HG03460 (cell line): ENCODE measurements around the gene PXK.
"Not testable (repeated sequence)": the region's sequence is repeated elsewhere in the genome, so short reads cannot be mapped to it uniquely, and the experiment has no call there.

Experiments
- ATAC-seq: cut with Tn5 transposase; IDR thresholded peaks from one replicate; pipeline ENCODE4 v1.9.1; 2021; ENCODE audit not compliant: unreplicated experiment

Gene PXK

GRCh38 chr3:58416191-58416590 is 83.5 kb downstream of the PXK start:
- no peak for ATAC-seq

- no peak for ATAC-seq
These were observed 84.4 kb downstream of the PXK start for GRCh38 chr3:58417075-58417474.

GRCh38 chr3:58418227-58418626 is 85.5 kb downstream of the PXK start:
- no peak for ATAC-seq

DNA sequence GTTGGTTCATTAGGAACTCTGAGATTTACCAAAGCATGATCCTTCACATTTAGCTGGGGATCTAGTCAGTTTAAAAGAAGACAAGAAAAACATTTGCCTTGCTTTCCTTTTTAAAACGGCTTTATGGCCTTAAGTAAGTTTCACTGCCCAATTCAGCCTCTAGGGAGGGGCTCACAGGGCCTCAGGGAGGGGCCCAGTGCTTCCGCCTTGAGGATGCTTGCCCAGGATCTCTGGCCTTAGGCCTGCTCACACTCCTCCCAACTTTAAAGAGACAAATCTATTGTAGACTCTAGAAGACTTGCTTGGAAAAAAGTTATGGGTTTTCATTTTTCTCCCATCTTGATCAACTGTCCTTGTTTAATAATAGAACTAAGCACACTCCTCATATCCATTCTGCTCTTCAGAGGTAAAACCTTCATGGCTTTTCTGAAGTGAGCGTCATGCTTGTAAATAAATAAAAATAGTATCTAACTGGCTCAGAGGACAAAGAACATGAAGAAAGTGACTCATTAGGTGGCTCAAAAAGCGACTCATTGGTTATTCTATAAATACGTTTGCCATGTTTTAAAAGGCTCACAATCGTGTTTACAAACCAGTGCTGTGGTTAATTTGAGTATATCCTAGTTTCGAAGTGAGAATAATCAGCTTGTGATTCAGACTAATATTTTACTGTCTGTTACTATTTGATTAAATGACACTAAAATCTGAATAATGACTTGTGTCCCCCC is 87.3 kb downstream of the PXK start:
- no peak for ATAC-seq

DNA sequence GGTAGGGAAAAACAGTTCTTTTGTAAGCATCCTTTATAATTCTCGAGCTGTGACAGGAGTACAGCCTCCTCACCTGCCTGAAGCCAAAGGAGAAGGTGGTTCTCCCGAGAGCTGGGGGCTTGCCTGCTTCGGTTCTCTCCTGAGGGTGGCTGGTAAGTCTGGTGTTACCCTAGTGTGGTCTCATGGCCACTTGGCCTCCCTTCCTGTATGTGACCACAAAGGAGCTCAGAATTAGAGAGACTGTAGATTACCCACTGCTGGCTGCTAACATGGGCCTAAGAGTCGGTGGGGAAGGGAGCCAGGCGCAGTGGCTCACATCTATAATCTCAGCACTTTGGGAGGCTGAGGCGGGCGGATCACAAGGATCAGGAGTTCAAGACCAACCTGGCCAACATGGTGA is 88.3 kb downstream of the PXK start:
- no peak for ATAC-seq

GRCh38 chr3:58422756-58423325 is 90.1 kb downstream of the PXK start:
- ATAC-seq, result no peak

GRCh38 chr3:58424613-58425012 is 91.9 kb downstream of the PXK start:
- ATAC-seq, result no peak

GRCh38 chr3:58425782-58426181 is 93.1 kb downstream of the PXK start:
- ATAC-seq, result no peak

DNA sequence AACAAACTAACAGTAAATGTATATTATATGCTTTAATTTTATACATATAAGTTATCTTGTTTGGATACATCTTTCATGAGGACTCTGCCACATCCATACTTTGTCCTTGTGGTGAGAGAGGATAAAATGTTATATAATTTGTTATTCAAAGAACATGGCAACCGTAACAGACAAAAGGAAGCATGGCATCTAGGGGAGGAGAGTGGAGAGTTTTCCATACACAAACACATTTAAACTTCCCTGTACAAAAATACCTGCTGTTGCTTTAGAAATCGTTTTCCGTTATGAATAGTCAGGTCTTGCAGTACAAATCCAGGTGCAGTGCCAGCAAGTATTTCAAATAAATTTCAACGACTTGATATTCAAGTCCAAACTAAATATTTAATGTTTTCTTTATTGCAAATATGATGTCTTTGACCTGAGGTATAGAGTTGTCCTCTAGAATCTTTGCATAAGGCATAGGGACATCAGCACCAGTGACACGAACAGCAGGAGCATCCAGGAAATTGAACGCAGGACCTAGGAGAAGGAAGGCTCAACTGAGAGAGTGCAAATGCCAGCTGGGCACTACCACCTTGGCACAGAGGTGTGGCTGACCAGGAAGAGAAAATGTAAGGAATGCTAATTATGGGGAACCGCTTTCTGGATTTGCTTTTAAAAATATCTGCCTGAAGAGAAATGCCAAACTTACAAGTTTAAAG is 95.1 kb downstream of the PXK start:
- ATAC-seq, result no peak

- peak; percentile 50 for ATAC-seq
These were observed 97.0 kb downstream of the PXK start for GRCh38 chr3:58429657-58430056.

DNA sequence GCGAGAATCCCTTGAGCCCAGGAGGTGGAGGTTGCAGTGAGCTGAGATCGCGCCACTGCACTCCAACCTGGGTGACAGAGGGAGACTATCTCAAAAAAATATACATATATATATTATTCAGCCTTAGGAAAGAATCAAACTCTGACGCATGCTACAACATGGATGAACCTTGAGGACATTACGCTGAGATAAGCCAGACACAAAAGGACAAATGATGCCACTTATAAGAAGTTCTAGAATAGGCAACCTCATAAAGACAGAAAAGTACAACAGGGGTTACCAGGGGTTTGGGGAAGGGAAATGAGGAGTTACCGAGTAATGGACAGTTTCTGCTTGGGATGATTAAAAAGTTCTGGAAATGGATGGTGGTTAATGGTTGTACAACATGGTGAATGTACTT is 100.2 kb downstream of the PXK start:
- ATAC-seq, result no peak

GRCh38 chr3:58433400-58434167 is 100.9 kb downstream of the PXK start, which contains the start of gene PDHB:
PDHB (minus strand) TSS chr3:58433832; CDS start chr3:58433809, 23 bp downstream.
- ATAC-seq, result peak; percentile 95

- no peak for ATAC-seq
These were observed 101.4 kb downstream of the PXK start for GRCh38 chr3:58434168-58434504.

- no peak for ATAC-seq
These were observed 101.8 kb downstream of the PXK start for GRCh38 chr3:58434511-58434910.

- no peak for ATAC-seq
These were observed 102.3 kb downstream of the PXK start for GRCh38 chr3:58434990-58435389.

DNA sequence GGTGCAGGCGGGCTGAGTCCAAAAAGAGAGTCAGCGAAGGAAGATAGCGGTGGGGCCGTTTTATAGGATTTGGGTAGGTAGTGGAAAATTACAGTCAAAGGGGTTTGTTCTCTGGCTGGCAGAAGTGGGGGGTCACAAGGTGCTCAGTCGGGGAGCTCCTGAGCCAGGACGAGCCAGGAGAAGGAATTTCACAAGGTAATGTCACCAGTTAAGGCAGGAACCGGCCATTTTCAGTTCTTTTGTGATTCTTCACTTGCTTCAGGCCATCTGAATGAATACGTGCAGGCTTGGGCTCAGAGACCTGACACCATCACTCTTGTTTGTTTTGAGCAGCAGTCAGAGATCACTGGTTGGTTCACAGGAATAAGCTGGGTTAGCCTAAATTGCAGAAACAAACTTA is 104.6 kb downstream of the PXK start:
- not testable (repeated sequence) for ATAC-seq

DNA sequence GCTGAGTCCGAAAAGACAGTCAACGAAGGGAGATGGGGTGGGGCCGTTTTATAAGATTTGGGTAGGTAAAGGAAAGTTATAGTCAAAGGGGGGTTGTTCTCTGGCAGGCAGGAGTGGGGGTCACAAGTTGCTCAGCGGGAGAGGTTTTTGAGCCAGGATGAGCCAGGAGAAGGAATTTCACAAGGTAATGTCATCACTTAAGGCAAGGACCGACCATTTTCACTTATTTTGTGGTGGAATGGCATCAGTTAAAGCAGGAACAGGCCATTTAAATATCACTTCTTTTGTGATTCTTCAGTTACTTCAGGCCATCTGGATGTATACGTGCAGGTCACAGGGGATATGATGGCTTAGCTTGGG is 108.3 kb downstream of the PXK start:
- not testable (repeated sequence) for ATAC-seq

DNA sequence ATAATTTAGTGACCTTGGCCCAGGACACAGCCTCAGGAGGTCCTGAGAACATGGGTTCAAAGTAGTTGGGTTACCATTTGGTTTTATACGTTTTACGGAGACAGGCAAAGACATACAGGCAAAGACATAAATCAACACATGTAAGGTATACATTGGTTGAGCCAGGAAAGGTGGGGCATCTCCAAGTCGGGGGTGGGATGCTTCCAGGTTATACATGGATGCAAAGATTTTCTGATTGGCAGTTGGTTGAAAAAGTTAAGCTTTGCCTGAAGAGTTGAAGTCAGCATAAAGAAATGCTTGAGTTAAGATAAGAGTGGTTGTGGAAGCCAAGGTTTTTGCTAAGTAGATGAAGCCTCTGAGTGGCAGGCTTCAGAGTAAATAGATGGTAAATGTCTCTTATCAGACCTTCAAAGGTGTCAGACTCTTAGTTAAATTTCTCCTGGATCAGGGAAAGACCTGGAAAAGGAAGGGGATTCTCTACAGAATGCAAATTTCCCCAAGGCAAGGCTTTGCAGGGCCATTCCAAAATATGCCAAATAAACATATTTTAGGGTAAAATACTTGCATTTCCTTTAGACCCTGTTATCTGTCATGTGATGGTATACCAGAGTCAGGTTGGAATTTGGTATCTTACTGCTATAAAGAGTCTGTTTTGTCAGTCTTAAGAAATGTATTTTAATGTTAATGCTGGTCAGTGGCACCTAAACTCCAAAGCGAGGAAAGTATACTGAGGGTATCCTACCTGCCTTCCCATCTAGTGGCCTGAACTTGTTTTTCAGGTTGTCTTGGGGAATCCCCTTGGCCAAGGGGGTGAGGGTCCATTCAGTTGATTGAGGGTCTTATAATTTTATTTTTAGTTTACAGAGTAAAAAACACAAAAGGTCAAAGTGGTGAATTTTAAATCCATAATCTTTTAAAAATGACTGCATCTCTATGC is 109.1 kb downstream of the PXK start:
- no peak for ATAC-seq

DNA sequence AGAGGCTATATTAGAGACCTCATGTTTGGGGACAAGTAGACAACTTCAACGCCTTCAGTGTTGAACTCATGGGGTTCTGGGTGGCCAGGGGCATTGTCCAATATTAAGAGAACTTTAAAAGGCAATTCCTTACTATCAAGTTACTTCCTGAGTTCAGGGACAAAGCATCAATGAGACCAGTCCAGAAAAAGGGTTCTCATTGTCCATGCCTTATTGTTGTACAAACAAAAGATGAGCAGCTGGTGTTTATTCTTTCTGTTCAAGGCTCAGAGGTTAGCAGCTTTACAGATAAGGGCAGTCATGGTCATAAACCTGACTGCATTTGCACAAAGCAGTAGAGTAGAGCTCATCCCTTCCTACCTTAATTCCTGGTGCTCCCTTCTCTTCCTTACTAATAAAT is 119.5 kb downstream of the PXK start:
- ATAC-seq, result no peak

- no peak for ATAC-seq
These were observed 126.5 kb downstream of the PXK start for GRCh38 chr3:58459160-58459559.

- no peak for ATAC-seq
These were observed 130.1 kb downstream of the PXK start for GRCh38 chr3:58462829-58463180.
